Measurements from ENCODE around the gene RABGGTA. TPM values are rescaled to one million over a fixed set of nuclear protein-coding genes. Genes with fewer than 3 reads are reported as not detected.

The RABGGTA gene, protein sequence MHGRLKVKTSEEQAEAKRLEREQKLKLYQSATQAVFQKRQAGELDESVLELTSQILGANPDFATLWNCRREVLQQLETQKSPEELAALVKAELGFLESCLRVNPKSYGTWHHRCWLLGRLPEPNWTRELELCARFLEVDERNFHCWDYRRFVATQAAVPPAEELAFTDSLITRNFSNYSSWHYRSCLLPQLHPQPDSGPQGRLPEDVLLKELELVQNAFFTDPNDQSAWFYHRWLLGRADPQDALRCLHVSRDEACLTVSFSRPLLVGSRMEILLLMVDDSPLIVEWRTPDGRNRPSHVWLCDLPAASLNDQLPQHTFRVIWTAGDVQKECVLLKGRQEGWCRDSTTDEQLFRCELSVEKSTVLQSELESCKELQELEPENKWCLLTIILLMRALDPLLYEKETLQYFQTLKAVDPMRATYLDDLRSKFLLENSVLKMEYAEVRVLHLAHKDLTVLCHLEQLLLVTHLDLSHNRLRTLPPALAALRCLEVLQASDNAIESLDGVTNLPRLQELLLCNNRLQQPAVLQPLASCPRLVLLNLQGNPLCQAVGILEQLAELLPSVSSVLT
- 16.6 and 20.1 TPM in 2 replicates for total RNA-seq

DNA sequence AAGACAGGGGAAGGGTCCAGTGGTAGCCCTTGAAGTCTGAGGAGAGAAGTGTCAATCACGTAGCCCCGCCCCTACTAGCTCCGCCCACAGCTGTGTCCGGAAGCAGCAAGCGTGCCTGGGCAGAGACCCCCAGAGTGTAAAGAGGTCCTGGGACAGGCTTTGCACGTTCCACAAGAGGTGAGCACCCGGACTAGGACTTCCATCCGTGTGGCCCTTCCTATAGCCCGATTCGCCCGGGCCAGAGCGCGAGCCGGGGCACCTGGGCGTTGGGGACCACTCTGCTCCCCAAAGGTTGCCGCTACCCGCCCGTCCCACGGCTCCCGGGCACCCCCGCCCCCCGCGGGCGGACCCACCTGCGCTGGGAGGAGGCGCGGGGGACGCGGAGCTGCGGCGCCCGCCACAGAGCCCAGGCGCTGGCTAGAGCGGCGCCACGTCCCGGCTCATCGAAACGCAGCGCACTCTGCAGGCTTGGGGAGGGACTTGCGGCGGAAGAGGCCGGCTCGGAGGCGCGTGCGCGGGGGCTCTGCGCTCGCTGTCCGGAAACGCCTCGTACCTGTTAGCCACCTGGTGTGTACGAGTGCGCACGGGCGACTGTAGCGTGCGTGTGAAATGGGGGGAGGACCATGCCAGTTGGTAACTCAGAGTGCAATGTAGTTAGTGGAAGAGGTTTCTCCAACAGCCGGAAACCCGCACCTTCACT is at the start of gene RABGGTA:
Gene RABGGTA (minus strand): TSS at position 464 of the 700 bp plus-strand sequence. CDS start 482 bp downstream, outside the sequence.

DNA sequence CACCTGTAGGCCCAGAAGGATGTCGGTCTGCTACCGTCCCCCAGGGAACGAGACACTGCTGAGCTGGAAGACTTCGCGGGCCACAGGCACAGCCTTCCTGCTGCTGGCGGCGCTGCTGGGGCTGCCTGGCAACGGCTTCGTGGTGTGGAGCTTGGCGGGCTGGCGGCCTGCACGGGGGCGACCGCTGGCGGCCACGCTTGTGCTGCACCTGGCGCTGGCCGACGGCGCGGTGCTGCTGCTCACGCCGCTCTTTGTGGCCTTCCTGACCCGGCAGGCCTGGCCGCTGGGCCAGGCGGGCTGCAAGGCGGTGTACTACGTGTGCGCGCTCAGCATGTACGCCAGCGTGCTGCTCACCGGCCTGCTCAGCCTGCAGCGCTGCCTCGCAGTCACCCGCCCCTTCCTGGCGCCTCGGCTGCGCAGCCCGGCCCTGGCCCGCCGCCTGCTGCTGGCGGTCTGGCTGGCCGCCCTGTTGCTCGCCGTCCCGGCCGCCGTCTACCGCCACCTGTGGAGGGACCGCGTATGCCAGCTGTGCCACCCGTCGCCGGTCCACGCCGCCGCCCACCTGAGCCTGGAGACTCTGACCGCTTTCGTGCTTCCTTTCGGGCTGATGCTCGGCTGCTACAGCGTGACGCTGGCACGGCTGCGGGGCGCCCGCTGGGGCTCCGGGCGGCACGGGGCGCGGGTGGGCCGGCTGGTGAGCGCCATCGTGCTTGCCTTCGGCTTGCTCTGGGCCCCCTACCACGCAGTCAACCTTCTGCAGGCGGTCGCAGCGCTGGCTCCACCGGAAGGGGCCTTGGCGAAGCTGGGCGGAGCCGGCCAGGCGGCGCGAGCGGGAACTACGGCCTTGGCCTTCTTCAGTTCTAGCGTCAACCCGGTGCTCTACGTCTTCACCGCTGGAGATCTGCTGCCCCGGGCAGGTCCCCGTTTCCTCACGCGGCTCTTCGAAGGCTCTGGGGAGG is 39.5 kb upstream of the RABGGTA start, which contains the start of gene LTB4R:
Gene LTB4R (plus strand): TSS at position 857 of the 959 bp plus-strand sequence. CDS start 4,150 bp downstream, outside the sequence.

DNA sequence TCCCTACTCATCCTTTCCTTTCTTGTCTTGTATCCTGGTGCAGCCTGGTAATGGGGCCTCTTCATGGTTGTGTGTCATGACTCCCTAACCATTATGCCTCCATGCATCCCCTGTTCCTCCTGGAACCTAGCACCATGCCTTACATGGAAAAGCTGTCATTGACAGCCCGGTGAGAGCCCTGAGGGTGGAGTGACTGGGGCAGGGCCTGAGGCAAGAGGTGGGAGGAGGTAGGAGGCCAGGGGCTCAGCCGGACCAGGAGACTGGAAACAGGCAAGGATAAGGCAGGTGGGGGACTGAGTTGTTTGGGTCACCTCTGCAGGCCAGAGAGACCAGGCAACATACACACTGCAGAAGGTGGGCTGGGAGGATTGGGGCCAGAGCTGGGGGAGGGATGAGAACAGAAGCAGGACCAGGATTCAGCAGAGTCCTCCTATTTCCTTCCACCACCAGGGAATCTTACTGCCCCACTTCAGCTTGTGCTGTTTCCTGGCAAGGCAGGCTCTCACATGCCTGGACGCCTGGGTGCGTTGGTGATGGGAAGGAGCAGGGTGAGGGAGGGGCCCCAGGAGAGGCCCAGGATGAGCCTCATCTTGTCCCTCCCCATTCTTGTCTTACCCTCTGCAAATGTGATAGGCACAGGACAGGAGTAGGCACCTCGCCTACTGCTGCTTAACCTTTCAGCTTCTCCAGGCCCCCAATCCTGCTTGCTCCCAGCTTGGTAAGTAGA is 38.3 kb upstream of the RABGGTA start, which contains the start of gene LTB4R2:
Gene LTB4R2 (plus strand): TSS at position 603 of the 727 bp plus-strand sequence. CDS start 525 bp downstream, outside the sequence.

DNA sequence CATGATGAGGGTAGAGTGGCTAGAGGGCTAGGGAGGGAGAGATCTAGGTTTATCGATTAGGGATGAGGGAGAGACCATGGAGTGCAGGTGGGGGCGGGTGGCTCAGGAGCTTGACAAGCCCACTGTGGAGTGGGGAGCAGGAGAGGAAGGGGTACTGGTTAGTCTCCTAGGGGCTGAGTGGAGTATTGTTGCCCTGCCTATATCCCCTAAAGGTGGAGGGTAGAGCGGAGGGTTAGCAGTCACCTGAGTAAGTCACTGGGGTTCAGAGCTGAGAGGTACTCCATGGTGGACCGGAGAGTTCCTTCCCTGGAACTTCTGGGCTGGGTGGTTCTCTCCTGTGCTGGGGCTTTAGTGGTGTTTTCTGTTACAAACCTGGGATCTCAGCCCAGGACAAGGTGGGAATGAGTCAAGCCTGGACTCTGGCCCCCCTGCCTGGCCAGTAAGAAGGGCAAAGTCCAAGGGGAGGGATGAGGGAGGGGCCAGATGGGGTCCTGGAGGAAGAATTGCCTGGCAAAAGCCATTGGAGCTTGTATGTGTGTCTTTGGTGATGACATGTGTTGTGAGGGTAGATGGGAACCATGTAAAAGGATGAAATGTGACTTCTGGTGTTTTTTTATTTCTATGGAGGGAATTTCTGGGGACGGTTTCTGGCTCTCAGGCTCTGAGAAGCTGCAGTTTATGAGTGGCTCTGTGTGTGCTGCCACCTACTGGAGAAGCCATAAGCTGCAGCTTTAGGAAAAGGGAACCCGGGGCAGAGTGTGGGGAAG is 36.4 kb upstream of the RABGGTA start, which contains the start of gene CIDEB:
Gene CIDEB (minus strand): TSS at position 403 of the 767 bp plus-strand sequence. CDS start 119 bp downstream, at position 284.

DNA sequence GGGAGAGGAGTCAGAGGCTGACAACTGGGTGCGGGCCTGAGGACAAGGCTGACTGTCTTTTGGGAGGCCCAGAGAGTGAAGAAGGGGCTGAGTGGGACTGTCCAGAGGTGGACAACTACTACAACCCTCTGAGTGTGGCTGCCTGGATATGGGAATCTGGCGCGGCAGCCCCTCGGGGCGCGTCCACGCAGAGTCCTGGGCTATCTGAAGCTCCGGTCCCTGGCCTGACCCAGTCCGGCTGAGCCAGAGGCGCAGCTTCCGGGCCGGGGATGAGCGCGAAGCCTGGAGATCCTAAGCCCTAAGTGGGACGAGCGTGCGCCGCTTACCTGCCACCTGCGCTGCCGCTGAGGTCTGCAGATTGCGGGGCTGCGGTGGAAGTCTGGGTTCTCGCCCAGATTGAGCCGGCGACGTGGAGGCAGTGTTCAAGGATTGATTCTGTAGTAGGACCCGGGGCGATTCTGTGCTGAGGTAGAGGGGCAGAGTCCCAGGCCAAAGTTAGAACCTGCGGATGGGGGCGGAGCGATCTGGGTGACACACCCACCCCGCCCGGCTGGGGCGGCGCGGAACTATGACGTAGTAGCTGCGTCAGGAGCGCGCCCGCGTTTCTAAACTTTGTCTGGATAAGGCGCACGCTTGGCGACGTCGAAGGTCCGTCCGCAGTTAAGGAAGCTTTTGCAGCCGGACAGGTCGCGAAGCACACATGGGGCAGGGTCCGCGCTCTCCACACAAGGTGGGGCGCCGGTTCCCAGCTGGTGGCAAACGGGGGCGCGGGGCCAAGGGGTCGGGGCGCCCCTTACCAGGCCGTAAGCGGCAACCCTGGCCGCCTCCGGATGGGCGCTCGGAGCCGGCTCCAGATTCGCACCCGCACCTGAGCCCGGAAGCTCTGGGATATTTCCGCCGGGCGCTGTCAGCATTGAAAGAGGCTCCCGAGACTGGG is 28.1 kb upstream of the RABGGTA start, which contains the start of the genes DHRS1 and NOP9:
Gene DHRS1 (minus strand): TSS at position 526 of the 937 bp plus-strand sequence. CDS start 674 bp downstream, outside the sequence.
Gene NOP9 (plus strand): TSS at position 596 of the 937 bp plus-strand sequence. CDS start 105 bp downstream, at position 701.

DNA sequence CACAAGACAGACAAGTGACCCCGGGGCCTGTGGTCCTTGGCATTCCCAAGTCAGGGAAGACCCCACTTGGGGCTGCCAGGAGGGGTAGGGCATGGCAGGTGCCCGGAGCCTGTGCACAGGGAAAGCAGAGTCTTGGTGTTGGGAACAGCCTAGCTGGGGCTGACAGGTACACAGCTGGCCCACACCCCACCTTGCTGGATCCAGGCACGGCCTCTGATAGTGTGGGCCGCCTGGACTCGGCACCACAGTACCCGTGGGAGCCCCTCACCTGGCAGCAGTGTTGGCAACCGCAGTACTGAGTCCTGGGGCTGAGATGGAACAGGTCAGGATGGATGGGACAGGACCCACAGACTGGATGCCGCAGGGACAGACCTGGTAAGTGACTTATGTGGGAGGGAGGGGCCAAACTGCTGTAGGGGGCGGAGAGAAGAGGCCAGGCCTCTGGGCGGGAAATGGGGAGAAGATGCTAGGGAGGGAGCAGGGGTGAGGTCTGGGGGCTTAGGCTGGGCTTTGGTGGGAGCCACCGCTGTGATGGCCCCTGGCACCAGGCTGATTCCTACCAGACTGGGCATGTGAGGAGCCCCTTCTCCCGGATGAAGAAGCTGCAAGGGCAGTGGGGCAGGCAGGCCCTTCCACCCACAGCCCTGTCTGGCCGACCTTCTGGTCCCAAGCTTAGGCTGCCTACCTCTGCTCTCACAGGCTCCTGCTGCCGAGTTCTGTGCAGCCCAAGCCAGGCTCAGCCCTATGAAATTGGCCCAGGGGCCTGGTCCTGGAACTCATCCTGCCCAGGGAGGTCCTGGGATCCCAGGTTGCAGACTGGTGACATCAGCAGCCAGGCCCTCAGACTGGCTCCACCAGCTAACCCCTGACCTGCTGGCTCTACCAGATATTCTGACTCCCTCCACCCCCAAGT is 8.3 kb downstream of the RABGGTA start, which contains the start of gene TGM1:
Gene TGM1 (minus strand): TSS at position 357 of the 913 bp plus-strand sequence. CDS start 825 bp downstream, outside the sequence.

DNA sequence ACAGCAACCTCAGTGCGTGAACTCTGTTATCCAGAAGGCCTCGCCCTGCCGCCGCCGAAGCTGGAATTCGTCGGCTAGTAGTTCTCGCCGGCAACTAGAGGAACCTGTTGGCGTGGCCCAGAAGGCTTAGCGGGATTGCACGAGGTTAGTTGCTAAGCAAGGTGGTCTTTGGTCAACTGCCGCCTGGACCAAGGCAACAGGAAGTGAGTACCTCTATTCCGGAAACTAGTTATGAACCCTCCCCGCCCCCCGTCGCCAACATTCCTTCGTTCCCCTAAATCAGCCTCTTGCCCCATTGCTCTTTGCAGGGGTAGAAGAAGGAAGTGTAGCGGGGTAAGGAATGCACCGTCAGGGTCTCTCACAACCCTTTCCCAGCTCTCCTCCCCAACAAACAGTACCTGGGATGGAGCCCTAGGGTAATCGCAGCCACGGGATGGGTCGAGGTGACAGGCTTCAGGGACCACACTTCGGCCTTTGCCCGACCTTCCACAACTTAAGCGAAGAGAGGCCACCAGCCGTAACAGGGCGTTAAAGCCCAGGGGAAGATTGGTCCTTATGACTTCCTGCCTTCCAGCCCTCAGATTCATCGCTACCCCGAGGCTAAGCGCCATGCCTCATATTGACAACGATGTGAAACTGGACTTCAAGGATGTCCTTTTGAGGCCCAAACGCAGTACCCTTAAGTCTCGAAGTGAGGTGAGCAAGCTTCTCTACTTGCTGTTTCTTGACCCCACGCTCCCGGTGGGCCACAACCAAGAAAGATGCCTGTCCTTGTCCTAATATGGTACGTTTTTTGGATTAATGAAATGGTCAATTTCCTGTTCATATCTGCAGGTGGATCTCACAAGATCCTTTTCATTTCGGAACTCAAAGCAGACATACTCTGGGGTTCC is 38.5 kb downstream of the RABGGTA start, which contains the start of gene GMPR2:
Gene GMPR2 (plus strand): TSS at position 285 of the 893 bp plus-strand sequence. CDS start 325 bp downstream, at position 610.

DNA sequence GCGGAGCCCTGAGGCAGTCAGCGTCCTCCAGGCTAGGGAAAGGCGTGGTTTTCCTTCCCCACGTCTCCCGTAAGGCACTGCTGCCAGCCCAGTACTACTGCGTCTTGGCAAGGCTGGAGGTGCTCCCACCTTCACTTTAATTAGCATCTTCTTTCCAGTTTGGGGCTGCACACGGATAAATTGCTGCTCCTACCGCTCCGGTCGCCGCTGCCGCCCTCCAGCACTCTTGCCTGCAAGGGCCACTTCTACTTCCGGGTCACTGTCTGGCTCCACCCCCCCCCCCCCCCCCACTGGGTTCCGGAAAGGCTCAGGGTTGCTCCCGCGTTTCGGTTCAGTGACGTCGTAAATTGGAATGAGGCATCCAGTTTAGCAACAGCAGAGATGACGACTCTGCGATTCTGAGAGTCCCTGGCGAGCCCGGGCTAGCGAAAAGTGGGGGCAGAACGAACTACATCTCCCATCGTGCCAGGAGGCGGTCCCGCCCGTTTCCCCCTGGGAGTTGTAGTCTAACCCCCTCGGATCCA is 39.2 kb downstream of the RABGGTA start, which contains the start of gene NEDD8:
Gene NEDD8 (minus strand): TSS at position 247 of the 524 bp plus-strand sequence. CDS start 100 bp downstream, at position 147.

Other genes starting within 250 kb of the RABGGTA start
- gene CARMIL3, start 219.6 kb downstream of the RABGGTA start, total RNA-seq: under 0.01 TPM in 2 replicates
- not detected in 2 replicates for gene CPNE6, start 200.0 kb downstream of the RABGGTA start, total RNA-seq
- 20.1 and 38.3 TPM in 2 replicates for gene PCK2, start 177.3 kb downstream of the RABGGTA start, total RNA-seq
- 50.9 and 53.0 TPM in 2 replicates for gene DCAF11, start 156.8 kb downstream of the RABGGTA start, total RNA-seq
- 0.28 and 0.46 TPM in 2 replicates for gene NRL, start 156.6 kb downstream of the RABGGTA start, total RNA-seq
- under 0.01 TPM in 1 of 2 replicates, not detected in the other for gene FITM1, start 140.9 kb downstream of the RABGGTA start, total RNA-seq
- gene PSME1, start 135.4 kb downstream of the RABGGTA start, total RNA-seq: 104 and 134 TPM in 2 replicates
- 17.4 and 17.8 TPM in 2 replicates for gene EMC9, start 130.0 kb downstream of the RABGGTA start, total RNA-seq
- gene PSME2, start 125.0 kb downstream of the RABGGTA start, total RNA-seq: 83.8 and 104 TPM in 2 replicates
- gene RNF31, start 124.1 kb downstream of the RABGGTA start, total RNA-seq: 25.0 and 32.0 TPM in 2 replicates
- 65.7 and 69.2 TPM in 2 replicates for gene IRF9, start 110.3 kb downstream of the RABGGTA start, total RNA-seq
- 0.85 and 1.2 TPM in 2 replicates for gene REC8, start 99.5 kb downstream of the RABGGTA start, total RNA-seq
- 27.4 and 27.8 TPM in 2 replicates for gene IPO4, start 82.8 kb downstream of the RABGGTA start, total RNA-seq
- 50.9 and 58.4 TPM in 2 replicates for gene TM9SF1, start 76.2 kb downstream of the RABGGTA start, total RNA-seq
- gene TSSK4, start 65.9 kb downstream of the RABGGTA start, total RNA-seq: 0.14 and 0.28 TPM in 2 replicates
- gene CHMP4A, start 58.1 kb downstream of the RABGGTA start, total RNA-seq: 19.7 and 20.3 TPM in 2 replicates
- gene MDP1, start 55.5 kb downstream of the RABGGTA start, total RNA-seq: 16.2 and 17.7 TPM in 2 replicates
- gene NEDD8, start 39.2 kb downstream of the RABGGTA start, total RNA-seq: 226 and 239 TPM in 2 replicates
- gene GMPR2, start 38.7 kb downstream of the RABGGTA start, total RNA-seq: 123 and 126 TPM in 2 replicates
- 37.0 and 42.7 TPM in 2 replicates for gene TINF2, start 29.0 kb downstream of the RABGGTA start, total RNA-seq
- 0.71 and 1.6 TPM in 2 replicates for gene TGM1, start 8.4 kb downstream of the RABGGTA start, total RNA-seq
- gene DHRS1, start 28.2 kb upstream of the RABGGTA start, total RNA-seq: 7.2 and 10.5 TPM in 2 replicates
- 14.2 and 17.1 TPM in 2 replicates for gene NOP9, start 28.3 kb upstream of the RABGGTA start, total RNA-seq
- 1.00 and 1.8 TPM in 2 replicates for gene CIDEB, start 36.4 kb upstream of the RABGGTA start, total RNA-seq
- gene LTB4R2, start 38.5 kb upstream of the RABGGTA start, total RNA-seq: 1.6 and 2.7 TPM in 2 replicates
- gene LTB4R, start 39.9 kb upstream of the RABGGTA start, total RNA-seq: 0.71 and 1.9 TPM in 2 replicates
- 3.4 and 5.3 TPM in 2 replicates for gene ADCY4, start 63.5 kb upstream of the RABGGTA start, total RNA-seq
- gene RIPK3, start 68.4 kb upstream of the RABGGTA start, total RNA-seq: 2.5 and 2.8 TPM in 2 replicates
- 48.2 and 66.7 TPM in 2 replicates for gene NFATC4, start 96.6 kb upstream of the RABGGTA start, total RNA-seq
- gene NYNRIN, start 127.4 kb upstream of the RABGGTA start, total RNA-seq: 6.4 and 10.2 TPM in 2 replicates
- gene CBLN3, start 158.1 kb upstream of the RABGGTA start, total RNA-seq: 3.3 and 3.4 TPM in 2 replicates
- gene KHNYN, start 158.4 kb upstream of the RABGGTA start, total RNA-seq: 42.5 and 60.6 TPM in 2 replicates
- 9.4 and 10.3 TPM in 2 replicates for gene SDR39U1, start 171.2 kb upstream of the RABGGTA start, total RNA-seq
- gene CMA1, start 236.7 kb upstream of the RABGGTA start, total RNA-seq: not detected in 2 replicates

All from smooth muscle cell of bladder (primary cell).